Testis (tissue), 3 donors: Measurements from ENCODE around the gene PAQR4. TPM values are rescaled to one million over a fixed set of nuclear protein-coding genes. Genes with fewer than 3 reads are reported as not detected.

ENCODE experiments used
- DNase-seq: peaks from one replicate; pipeline ENCODE4 v3.0.0-alpha.2; 2019
- H3K27ac ChIP-seq, 2 donors: fragments of 200-600 bp; sonication (generic); one replicate each; pipeline ENCODE4 v1.5.1; 2019
- H3K27me3 ChIP-seq: fragments of 200-600 bp; sonication (generic); one replicate; pipeline ENCODE4 v1.5.1; 2019
- H3K36me3 ChIP-seq: fragments of 200-600 bp; sonication (generic); one replicate; pipeline ENCODE4 v1.5.1; 2017; ENCODE audit warnings: low read depth; ENCODE audit errors: missing control alignments
- H3K4me1 ChIP-seq: fragments of 200-600 bp; sonication (generic); one replicate; pipeline ENCODE4 v1.5.1; 2019
- H3K4me3 ChIP-seq, 2 donors: fragments of 200-600 bp; sonication (generic); one replicate each; pipeline ENCODE4 v1.5.1; 2017 to 2019
- H3K9me3 ChIP-seq: fragments of 200-600 bp; sonication (generic); one replicate; pipeline ENCODE4 v1.5.1; 2017
- CTCF ChIP-seq, 3 experiments: fragments of 450-650 bp in 2 of 3; fragments of 200-600 bp in 1 of 3; sonication (generic) in 1 of 3; IDR thresholded peaks; one replicate each; pipeline ENCODE4 v1.5.1; 2016 to 2019; ENCODE audit warnings: antibody characterized with exemption in 3 of 3, mild to moderate bottlenecking in 2 of 3, moderate library complexity in 1 of 3
- POLR2A ChIP-seq: fragments of 450-650 bp; IDR thresholded peaks from one replicate; pipeline ENCODE4 v1.6.1; 2017; ENCODE audit warnings: antibody characterized with exemption, mild to moderate bottlenecking, moderate library complexity
- WGBS, 2 donors: methylation state at CpG; one replicate each; pipeline ENCODE4 v1.1.5; 2018; 5-methylcytosine and 5-hydroxymethylcytosine counted together
- intact Hi-C: fragments of 100-400 bp; cut with DNase I; formaldehyde crosslinking; loops from one replicate; pipeline ENCODE4 v1.15.1; 2023; ENCODE audit warnings: low total_unique reads
- polyA plus RNA-seq: library from polyadenylated mRNA; stranded (reverse); fragments of 350-450 nt; fragmentation: Illumina TruSeq; extraction: RNeasy Lipid Tissue Mini Kit (QIAGEN cat#74804); gene quantifications from one replicate; pipeline ENCODE4 v1.2.3, GENCODE V29; 2014; ENCODE audit warnings: low read depth, low replicate concordance; ENCODE audit not compliant: insufficient read depth
- total RNA-seq, 2 donors: library from RNA; depleted of rRNA; stranded (reverse); fragments of >200 nt; gene quantifications; one replicate each; pipeline ENCODE4 v1.2.3, GENCODE V29; 2016

Gene PAQR4
- total and polyA plus RNA-seq, 3 donors from 2014 or later = 6.2 to 7.1 (median 6.4) TPM

GRCh38 chr16:3004781-3005284, 35.7 kb downstream of the PAQR4 start:
- peaks cover 4% of the 10 kb centered on the region for H3K4me1 ChIP-seq
- TF ChIP-seq POLR2A = no peak
- TF ChIP-seq CTCF (IDR thresholded peaks at IDR 0.05) = no peak
- H3K27me3 ChIP-seq = no peaks in the 10 kb centered on the region
- 2 to 8% methylated on average over 16 to 21 of the region's 25 CpGs for WGBS, 2 donors
- H3K27ac ChIP-seq = no peak overlapping the region
- no peak for DNase-seq
- no peaks in the 10 kb centered on the region for H3K9me3 ChIP-seq
- H3K4me3 ChIP-seq = no peak overlapping the region
- H3K36me3 ChIP-seq = no peaks in the 10 kb centered on the region
- intact Hi-C loops = no loop called here

- TF ChIP-seq POLR2A (no peak), CTCF (IDR thresholded peaks at IDR 0.05) (no peak)
- Histone ChIP-seq H3K9me3 (no peaks in the 10 kb centered on the region), H3K36me3 (no peaks in the 10 kb centered on the region), H3K27ac (no peak overlapping the region), H3K4me3 (no peak overlapping the region), H3K27me3 (no peaks in the 10 kb centered on the region), H3K4me1 (peaks cover 4% of the 10 kb centered on the region)
- DNase-seq = no peak
- intact Hi-C loops = no loop called here
- WGBS, 2 donors = 74 to 79% methylated on average over 11 to 13 of the region's 13 CpGs
These were observed 38.2 kb downstream of the PAQR4 start for GRCh38 chr16:3007059-3007956.

GRCh38 chr16:3007957-3008689, 39.0 kb downstream of the PAQR4 start:
- no peaks in the 10 kb centered on the region for H3K27me3 ChIP-seq
- no peaks in the 10 kb centered on the region for H3K9me3 ChIP-seq
- 43 to 55% methylated on average over 14 to 17 of the region's 17 CpGs for WGBS, 2 donors
- no peaks in the 10 kb centered on the region for H3K36me3 ChIP-seq
- no peak overlapping the region for H3K27ac ChIP-seq
- no peak overlapping the region for H3K4me3 ChIP-seq
- peaks cover 4% of the 10 kb centered on the region for H3K4me1 ChIP-seq
- TF ChIP-seq CTCF (IDR thresholded peaks at IDR 0.05) (no peak), POLR2A (no peak)
- intact Hi-C loops = no loop called here
- no peak for DNase-seq

GRCh38 chr16:3008690-3009037, 39.5 kb downstream of the PAQR4 start:
- Histone ChIP-seq H3K36me3 (no peaks in the 10 kb centered on the region), H3K4me3 (no peak overlapping the region), H3K27ac (no peak overlapping the region), H3K4me1 (peaks cover 4% of the 10 kb centered on the region), H3K9me3 (no peaks in the 10 kb centered on the region), H3K27me3 (no peaks in the 10 kb centered on the region)
- WGBS, 2 donors = 57 to 59% methylated on average over 4 of the region's 4 CpGs
- no peak for DNase-seq
- TF ChIP-seq CTCF (IDR thresholded peaks at IDR 0.05) (no peak), POLR2A (no peak)
- intact Hi-C loops = no loop called here
